ENCODE data around the gene EDARADD.

Gene EDARADD

DNA sequence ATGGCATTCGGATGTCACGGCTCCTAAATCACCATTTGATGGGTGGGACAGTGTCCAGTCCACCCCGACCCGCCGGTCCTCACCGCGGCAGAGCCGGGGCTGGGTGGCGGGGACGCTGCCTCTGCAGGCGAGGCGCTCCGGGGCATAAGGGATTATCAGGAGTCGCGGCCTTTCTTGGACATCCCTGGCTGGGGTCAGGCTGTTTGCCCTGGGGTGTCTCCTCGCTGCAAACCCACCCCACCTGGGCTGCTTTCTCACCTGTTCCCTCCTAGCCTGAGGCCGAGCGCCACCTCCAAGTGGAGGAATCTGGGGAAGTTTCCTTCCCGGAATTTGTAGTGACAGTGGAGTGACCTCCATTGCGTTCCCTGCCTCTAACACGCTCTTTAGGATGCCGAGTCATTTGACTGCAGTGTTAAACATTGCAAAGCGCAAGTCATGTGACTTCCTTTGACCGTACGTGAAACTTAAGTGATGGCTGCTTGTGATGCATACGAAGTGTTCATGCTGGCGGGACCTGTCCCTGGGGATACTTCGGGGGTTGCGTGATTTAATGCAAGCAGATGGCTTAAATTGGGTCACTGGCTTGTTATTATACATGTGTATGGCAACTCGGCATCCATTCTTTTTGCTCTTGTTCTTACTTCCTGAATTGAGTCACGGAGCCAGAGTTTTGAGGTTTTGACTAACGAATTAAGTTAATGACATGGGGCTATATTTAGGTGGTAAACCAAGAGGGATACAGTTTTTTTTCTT, 130.2 kb downstream of the EDARADD start:
- TF ChIP-seq JUND (IDR thresholded peaks at IDR 0.05; ENCODE audit: low read depth): no peak
- peak; percentile 83 to 89 for DNase-seq (ENCODE audit: low read depth in 1 of 2, low spot score in 1 of 2)
- in situ Hi-C loops (cut with HindIII; ENCODE audit: low pct_unique_long_range_greater_than_20kb, low sequenced_read_pairs): no loop called here

DNA sequence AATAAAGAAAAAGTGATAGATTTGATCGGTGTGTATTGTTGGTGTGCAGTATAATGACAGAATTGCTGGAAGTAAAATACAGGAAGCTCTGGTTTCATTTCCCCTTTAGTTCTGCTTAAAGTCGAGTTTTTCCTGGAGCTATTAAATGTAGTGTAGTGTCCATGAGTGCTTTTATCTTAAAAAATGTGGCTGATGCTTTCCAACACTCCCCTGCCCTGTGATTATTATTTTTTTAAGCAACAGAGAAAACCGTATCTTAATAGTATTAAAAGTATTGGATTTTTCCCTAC, 130.8 kb downstream of the EDARADD start:
- no peak for DNase-seq (ENCODE audit: low read depth in 1 of 2, low spot score in 1 of 2)
- no peak for TF ChIP-seq JUND (IDR thresholded peaks at IDR 0.05; ENCODE audit: low read depth)
- in situ Hi-C loops (cut with HindIII; ENCODE audit: low pct_unique_long_range_greater_than_20kb, low sequenced_read_pairs): no loop called here

DNA sequence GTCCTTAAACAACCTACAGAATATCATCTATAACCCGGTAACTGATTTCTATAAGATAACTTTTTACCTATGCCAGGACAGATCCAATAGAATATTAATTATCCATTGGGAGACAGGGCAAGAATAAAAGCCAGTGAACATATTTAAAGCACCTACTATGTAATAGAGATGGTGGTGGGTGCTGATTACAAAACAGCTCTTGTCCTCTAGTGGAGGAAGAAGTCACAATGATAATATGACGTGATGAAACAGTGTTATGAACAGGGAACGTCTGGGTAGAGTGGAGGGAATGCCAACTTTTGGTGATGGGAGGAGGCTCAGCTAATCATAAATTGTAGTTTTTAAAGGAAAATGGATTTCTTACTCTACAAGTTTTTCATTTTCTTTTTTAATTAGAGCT, 132.0 kb downstream of the EDARADD start:
- DNase-seq (ENCODE audit: low read depth in 1 of 2, low spot score in 1 of 2): no peak
- TF ChIP-seq JUND (IDR thresholded peaks at IDR 0.05; ENCODE audit: low read depth): no peak
- in situ Hi-C loops (cut with HindIII; ENCODE audit: low pct_unique_long_range_greater_than_20kb, low sequenced_read_pairs): no loop called here

DNA sequence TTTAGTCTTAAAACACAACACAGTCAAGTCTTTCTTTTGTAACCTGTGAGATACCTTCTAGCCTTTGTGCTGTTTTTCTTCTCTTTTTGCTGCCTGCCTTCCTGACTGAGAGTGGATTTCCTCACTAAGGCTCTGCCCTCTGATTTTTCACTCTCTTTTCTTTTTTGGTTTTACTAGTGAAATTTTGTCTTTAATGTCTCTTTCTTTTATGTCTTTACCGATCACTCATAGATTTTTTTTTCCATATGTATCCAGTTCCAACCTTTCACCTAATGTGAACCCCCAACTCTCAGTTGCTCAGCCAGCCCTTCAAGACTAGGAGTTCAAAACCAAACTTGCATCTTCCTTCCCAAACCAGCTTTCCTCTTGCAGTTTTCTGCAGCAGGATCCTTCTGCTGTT, 136.2 kb downstream of the EDARADD start:
- no peak for DNase-seq (ENCODE audit: low read depth in 1 of 2, low spot score in 1 of 2)
- no peak for TF ChIP-seq JUND (IDR thresholded peaks at IDR 0.05; ENCODE audit: low read depth)
- in situ Hi-C loops (cut with HindIII; ENCODE audit: low pct_unique_long_range_greater_than_20kb, low sequenced_read_pairs): no loop called here

DNA sequence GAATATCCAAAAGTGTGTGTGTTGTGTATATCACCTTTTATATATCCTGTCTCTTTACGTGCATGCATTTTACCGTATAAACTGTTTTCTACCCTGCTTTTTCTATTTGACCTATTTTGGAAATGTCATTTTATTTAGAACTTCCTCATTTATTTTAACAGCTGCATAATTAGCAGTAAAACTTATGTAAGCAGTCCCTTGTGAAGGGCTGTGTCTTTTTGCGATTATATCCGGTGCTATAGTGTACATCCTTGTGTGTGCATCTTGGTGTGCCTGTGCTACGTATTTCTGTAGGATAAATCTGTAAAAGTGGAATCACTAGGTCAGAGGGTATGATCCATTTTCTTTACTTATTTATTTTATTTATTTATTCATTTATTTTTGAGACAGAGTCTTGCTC, 136.9 kb downstream of the EDARADD start:
- no peak for TF ChIP-seq JUND (IDR thresholded peaks at IDR 0.05; ENCODE audit: low read depth)
- in situ Hi-C loops (cut with HindIII; ENCODE audit: low pct_unique_long_range_greater_than_20kb, low sequenced_read_pairs): no loop called here
- no peak for DNase-seq (ENCODE audit: low read depth in 1 of 2, low spot score in 1 of 2)

DNA sequence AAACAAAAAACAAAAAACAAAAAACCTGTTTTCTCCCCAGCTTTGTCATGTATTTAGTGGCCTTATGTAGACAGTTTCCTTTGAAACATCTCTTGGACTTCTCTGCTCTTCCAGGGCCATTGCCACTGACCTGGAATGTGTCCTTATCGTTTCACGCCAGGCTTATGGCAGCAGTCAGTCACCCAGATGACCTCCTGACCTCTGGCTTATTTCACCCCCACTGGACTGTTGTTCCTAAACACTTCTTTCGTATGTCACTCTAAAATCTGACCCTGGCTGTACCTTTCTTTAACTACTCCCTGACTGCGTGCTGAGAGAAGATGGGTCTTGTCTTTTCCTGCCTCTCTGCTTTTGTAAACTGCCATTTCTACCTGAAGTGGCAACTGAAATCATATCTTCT, 138.8 kb downstream of the EDARADD start:
- TF ChIP-seq JUND (IDR thresholded peaks at IDR 0.05; ENCODE audit: low read depth): no peak
- in situ Hi-C loops (cut with HindIII; ENCODE audit: low pct_unique_long_range_greater_than_20kb, low sequenced_read_pairs): no loop called here
- DNase-seq (ENCODE audit: low read depth in 1 of 2, low spot score in 1 of 2): no peak

DNA sequence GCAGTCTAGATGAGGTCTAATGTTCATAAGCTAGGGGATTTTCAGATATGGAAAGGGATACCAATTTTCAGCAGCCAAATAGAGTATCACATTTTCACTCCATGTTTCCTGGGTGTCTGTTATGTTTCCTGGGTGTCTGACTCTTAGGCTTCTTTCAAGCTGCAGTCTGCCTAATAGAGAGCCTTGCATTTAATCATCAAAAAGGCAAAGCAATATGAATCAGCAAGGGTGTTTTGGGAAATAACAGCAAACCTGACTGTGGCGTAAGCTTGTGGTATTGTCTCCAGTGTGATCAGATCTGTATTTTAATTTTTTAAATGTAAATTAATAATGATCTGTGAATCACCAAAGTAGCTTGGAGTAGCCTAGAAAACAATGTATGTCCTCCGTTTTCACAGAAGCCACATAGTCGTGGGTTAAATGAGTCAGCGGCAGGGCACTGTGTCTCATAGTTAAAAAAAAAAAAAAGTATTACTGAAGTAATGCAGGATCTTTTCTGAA, 140.1 kb downstream of the EDARADD start:
- in situ Hi-C loops (cut with HindIII; ENCODE audit: low pct_unique_long_range_greater_than_20kb, low sequenced_read_pairs): no loop called here
- TF ChIP-seq JUND (IDR thresholded peaks at IDR 0.05; ENCODE audit: low read depth): no peak
- DNase-seq (ENCODE audit: low read depth in 1 of 2, low spot score in 1 of 2): no peak

Measured in T47D (cell line).